ENCODE measurements around the gene DYNC2H1. TPM values are rescaled to one million over a fixed set of nuclear protein-coding genes. Genes with fewer than 3 reads are reported as not detected.

DYNC2H1 gene
- total RNA-seq, 2 donors from 2014 or later: 18.1 to 18.2 TPM

DNA sequence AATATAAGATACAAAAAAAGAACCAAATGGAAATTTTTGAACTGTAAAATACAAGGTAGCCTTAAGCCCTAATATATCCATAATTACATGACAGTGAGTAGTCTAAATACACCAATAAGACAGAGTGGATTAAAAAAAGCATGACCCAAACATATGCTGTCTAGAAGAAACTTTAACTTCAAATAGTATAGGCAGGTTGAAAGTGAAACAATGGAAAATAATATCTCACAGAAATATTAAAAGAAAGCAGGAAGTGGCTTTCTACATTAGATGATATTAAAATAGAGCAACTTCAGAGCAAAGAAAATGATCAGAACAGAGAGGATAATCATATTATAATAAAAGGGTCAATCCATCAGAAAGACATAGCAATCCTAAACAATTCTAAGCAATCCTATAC lies 39.1 kb upstream of the DYNC2H1 start:
- Histone ChIP-seq H3K4me3 (no peak overlapping the region), H3K27me3 (replicated peaks; ENCODE audit: insufficient read depth) (no peaks in the 10 kb centered on the region), H3K27ac (no peak overlapping the region), H3K4me1 (replicated peaks) (no peaks in the 10 kb centered on the region), H3K36me3 (no peaks in the 10 kb centered on the region), H3K9me3 (no peaks in the 10 kb centered on the region)
- TF ChIP-seq, protein P1, sequence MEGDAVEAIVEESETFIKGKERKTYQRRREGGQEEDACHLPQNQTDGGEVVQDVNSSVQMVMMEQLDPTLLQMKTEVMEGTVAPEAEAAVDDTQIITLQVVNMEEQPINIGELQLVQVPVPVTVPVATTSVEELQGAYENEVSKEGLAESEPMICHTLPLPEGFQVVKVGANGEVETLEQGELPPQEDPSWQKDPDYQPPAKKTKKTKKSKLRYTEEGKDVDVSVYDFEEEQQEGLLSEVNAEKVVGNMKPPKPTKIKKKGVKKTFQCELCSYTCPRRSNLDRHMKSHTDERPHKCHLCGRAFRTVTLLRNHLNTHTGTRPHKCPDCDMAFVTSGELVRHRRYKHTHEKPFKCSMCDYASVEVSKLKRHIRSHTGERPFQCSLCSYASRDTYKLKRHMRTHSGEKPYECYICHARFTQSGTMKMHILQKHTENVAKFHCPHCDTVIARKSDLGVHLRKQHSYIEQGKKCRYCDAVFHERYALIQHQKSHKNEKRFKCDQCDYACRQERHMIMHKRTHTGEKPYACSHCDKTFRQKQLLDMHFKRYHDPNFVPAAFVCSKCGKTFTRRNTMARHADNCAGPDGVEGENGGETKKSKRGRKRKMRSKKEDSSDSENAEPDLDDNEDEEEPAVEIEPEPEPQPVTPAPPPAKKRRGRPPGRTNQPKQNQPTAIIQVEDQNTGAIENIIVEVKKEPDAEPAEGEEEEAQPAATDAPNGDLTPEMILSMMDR (IDR thresholded peaks at IDR 0.05): no peak
- TF ChIP-seq POLR2A (IDR thresholded peaks at IDR 0.05) (no peak), POLR2AphosphoS5 (IDR thresholded peaks at IDR 0.05) (no peak)
- intact Hi-C loops (cut with DNase I): no loop called here
- no peak for DNase-seq (ENCODE audit: low spot score)

DNA sequence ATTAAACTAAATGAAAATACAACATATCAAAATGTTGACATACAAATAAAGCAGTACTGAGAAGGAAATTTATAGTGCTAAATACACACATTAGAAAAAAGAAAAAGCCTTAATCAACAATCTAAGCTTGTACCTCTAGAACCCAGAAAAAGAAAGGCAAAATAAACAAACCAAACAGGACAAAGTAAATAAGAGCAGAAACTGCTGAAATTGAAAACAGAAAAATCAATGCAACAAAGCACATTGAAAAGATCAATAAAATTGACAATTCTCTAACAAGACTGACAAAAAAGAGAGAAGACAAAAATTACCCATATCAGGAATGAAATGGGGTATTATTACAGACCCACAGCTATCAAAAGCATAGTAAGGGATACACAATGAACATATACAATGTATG lies 38.2 kb upstream of the DYNC2H1 start:
- DNase-seq (ENCODE audit: low spot score): no peak
- no peaks in the 10 kb centered on the region for H3K9me3 ChIP-seq
- H3K36me3 ChIP-seq: no peaks in the 10 kb centered on the region
- H3K4me1 ChIP-seq (replicated peaks): no peaks in the 10 kb centered on the region
- no peak overlapping the region for H3K4me3 ChIP-seq
- no peak overlapping the region for H3K27ac ChIP-seq
- TF ChIP-seq POLR2AphosphoS5 (IDR thresholded peaks at IDR 0.05): no peak
- TF ChIP-seq, protein P1 (IDR thresholded peaks at IDR 0.05): no peak
- no peak for TF ChIP-seq POLR2A (IDR thresholded peaks at IDR 0.05)
- intact Hi-C loops (cut with DNase I): no loop called here
- no peaks in the 10 kb centered on the region for H3K27me3 ChIP-seq (replicated peaks; ENCODE audit: insufficient read depth)

DNA sequence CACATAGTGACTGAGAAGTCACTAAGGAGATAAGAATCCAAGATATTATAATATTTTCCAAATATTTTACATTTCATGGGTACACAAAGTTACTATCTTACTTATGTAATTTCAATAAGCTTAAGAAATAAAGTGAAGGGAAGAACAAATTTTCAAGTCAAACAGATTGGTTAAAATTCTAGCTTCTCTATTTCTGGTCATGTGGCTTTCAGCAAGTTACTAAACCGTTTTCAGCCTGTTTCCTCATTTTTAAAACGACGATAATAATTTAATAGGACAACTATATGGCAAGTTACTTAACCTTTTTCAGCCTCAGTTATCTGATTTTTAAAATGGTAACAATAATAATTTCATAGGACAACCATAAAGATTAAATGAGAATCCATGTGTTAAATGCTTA lies 32.9 kb upstream of the DYNC2H1 start:
- intact Hi-C loops (cut with DNase I): no loop called here
- Histone ChIP-seq H3K27me3 (replicated peaks; ENCODE audit: insufficient read depth) (no peaks in the 10 kb centered on the region), H3K9me3 (no peaks in the 10 kb centered on the region), H3K27ac (no peak overlapping the region), H3K36me3 (no peaks in the 10 kb centered on the region), H3K4me1 (replicated peaks) (no peaks in the 10 kb centered on the region), H3K4me3 (no peak overlapping the region)
- DNase-seq (ENCODE audit: low spot score): no peak
- 89% methylated on average over 3 of the region's 3 CpGs for WGBS
- no peak for TF ChIP-seq POLR2A (IDR thresholded peaks at IDR 0.05)
- TF ChIP-seq POLR2AphosphoS5 (IDR thresholded peaks at IDR 0.05): no peak

DNA sequence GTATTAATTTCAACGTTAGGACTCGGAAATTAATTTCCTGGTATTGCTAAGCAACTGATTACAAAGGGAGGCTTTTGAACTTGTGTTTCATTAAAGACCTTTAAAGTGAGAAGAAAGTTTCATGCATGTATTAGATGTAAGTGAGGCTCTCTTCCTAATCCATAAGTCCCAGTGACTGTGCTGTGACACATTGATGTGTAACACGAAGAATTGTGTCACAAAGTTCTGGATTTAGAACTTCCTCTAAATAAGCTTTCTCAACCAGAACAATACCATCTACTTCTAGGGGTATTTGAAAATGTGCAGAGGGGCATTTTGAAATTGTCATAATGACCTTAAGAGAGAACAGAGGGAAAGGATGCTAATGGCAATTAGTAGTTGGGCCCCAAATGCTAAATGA lies 31.7 kb upstream of the DYNC2H1 start:
- no peaks in the 10 kb centered on the region for H3K4me1 ChIP-seq (replicated peaks)
- intact Hi-C loops (cut with DNase I): no loop called here
- no peaks in the 10 kb centered on the region for H3K36me3 ChIP-seq
- H3K4me3 ChIP-seq: no peak overlapping the region
- TF ChIP-seq POLR2AphosphoS5 (IDR thresholded peaks at IDR 0.05) (no peak), POLR2A (IDR thresholded peaks at IDR 0.05) (no peak)
- TF ChIP-seq, protein P1 (IDR thresholded peaks at IDR 0.05): no peak
- no peak for DNase-seq (ENCODE audit: low spot score)
- WGBS: 91% methylated on average over 3 of the region's 3 CpGs
- H3K27ac ChIP-seq: no peak overlapping the region
- no peaks in the 10 kb centered on the region for H3K9me3 ChIP-seq
- H3K27me3 ChIP-seq (replicated peaks; ENCODE audit: insufficient read depth): no peaks in the 10 kb centered on the region

DNA sequence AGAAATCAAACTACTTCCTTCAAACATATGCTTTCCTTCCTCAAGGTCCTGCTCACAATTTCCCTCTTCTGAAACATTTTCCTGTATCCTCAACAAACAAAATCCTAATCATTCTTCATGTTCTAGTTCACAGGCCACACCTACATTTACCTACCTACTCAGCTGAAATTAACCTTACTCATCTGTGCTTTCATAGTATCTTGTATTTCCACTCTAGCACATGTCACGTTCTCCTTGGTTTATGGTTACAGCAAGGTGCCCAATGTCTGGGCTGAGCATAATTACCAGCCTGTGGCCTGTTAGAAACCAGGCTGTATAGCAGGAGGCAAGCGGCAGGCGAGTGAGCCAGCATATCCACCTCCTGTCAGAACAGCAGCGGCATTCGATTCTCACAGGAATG lies 30.5 kb upstream of the DYNC2H1 start:
- H3K9me3 ChIP-seq: no peaks in the 10 kb centered on the region
- H3K4me3 ChIP-seq: no peak overlapping the region
- no peak overlapping the region for H3K27ac ChIP-seq
- no peaks in the 10 kb centered on the region for H3K4me1 ChIP-seq (replicated peaks)
- TF ChIP-seq, protein P1 (IDR thresholded peaks at IDR 0.05): no peak
- no peak for TF ChIP-seq POLR2A (IDR thresholded peaks at IDR 0.05)
- no peak for TF ChIP-seq POLR2AphosphoS5 (IDR thresholded peaks at IDR 0.05)
- intact Hi-C loops (cut with DNase I): no loop called here
- no peak for DNase-seq (ENCODE audit: low spot score)
- 96% methylated on average over 5 of the region's 5 CpGs for WGBS
- H3K27me3 ChIP-seq (replicated peaks; ENCODE audit: insufficient read depth): no peaks in the 10 kb centered on the region
- no peaks in the 10 kb centered on the region for H3K36me3 ChIP-seq

All from prostate gland (tissue), 2 donors.